Measurements from ENCODE around the gene PPP1R2.

- TF ChIP-seq ZFX (CRISPR knock-in tag; IDR thresholded peaks at IDR 0.05; ENCODE audit: low read depth) = no peak
- TF ChIP-seq HDAC6 (IDR thresholded peaks at IDR 0.05; ENCODE audit: low read depth, low read length) = no peak
- no peak for TF ChIP-seq CBFB (CRISPR knock-in tag; IDR thresholded peaks at IDR 0.05)
- TF ChIP-seq EP300 (IDR thresholded peaks at IDR 0.05; ENCODE audit: low read depth in 2 of 2, low read length in 2 of 2) = no peak
- TF ChIP-seq EP300 (CRISPR knock-in tag; IDR thresholded peaks at IDR 0.05; ENCODE audit: borderline replicate concordance) = no peak
- no peak for TF ChIP-seq CTCF (CRISPR knock-in tag; IDR thresholded peaks at IDR 0.05)
- no peak for TF ChIP-seq USF2 (IDR thresholded peaks at IDR 0.05; ENCODE audit: low read depth, low read length)
- TF ChIP-seq USF2 (CRISPR knock-in tag; IDR thresholded peaks at IDR 0.05; ENCODE audit: borderline replicate concordance) = no peak
- no peak for TF ChIP-seq EZH2 (conservative IDR thresholded peaks at IDR 0.05; ENCODE audit: low read depth, low read length)
Measured at GRCh38 chr3:195535293-195535692, 7.8 kb downstream of the PPP1R2 start.
